ENCODE measurements around the gene IRF2BP2. TPM values are rescaled to one million over a fixed set of nuclear protein-coding genes. Genes with fewer than 3 reads are reported as not detected.
"Not testable (repeated sequence)": the region's sequence is repeated elsewhere in the genome, so short reads cannot be mapped to it uniquely, and the experiment has no call there.

IRF2BP2 gene
- total RNA-seq, 2 donors from 2014 or later: 111 to 124 TPM

DNA sequence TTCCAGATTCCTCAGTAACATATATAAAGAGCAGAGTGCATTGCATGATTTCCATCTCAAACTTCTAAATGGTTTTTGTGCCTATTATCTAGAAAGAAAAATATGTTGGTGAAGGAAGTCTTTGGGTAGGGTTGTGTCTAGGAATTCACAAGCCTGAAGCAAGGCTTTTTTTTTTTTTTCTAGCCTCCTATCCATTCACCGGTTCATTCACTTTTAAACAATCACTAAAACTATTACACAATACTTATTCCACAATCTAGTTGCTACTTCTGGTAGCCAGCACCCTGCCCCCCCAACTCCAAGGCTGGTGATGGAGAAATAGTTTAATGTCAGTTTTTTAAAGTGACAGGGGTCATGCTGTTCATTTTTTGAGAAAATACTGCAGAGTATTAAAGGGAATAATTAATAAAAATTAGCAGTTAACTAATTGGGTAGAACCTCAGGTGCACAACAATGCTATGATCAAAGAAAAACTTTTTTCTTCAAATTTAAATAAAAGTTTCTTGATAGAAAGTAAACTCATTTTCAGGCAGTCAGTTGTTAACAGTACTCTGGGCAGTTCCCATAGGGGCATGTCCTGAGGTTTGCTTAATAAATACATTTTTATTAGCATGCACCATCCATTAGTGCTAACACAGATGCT is 10.9 kb downstream of the IRF2BP2 start:
- TF ChIP-seq POLR2A (IDR thresholded peaks at IDR 0.05) (no peak), POLR2AphosphoS5 (IDR thresholded peaks at IDR 0.05) (no peak)
- TF ChIP-seq, protein P1, sequence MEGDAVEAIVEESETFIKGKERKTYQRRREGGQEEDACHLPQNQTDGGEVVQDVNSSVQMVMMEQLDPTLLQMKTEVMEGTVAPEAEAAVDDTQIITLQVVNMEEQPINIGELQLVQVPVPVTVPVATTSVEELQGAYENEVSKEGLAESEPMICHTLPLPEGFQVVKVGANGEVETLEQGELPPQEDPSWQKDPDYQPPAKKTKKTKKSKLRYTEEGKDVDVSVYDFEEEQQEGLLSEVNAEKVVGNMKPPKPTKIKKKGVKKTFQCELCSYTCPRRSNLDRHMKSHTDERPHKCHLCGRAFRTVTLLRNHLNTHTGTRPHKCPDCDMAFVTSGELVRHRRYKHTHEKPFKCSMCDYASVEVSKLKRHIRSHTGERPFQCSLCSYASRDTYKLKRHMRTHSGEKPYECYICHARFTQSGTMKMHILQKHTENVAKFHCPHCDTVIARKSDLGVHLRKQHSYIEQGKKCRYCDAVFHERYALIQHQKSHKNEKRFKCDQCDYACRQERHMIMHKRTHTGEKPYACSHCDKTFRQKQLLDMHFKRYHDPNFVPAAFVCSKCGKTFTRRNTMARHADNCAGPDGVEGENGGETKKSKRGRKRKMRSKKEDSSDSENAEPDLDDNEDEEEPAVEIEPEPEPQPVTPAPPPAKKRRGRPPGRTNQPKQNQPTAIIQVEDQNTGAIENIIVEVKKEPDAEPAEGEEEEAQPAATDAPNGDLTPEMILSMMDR (IDR thresholded peaks at IDR 0.05): no peak
- intact Hi-C loops (cut with DNase I): loop anchor here (5.0 kb wide), 1 partner anchor 448 kb away; no protein-coding TSS in a partner anchor
- no peaks in the 10 kb centered on the region for H3K27me3 ChIP-seq (replicated peaks; ENCODE audit: insufficient read depth)
- DNase-seq (ENCODE audit: low spot score): no peak
- 0% methylated on average over 1 of the region's 1 CpG for WGBS
- H3K27ac ChIP-seq: peak overlapping the region; percentile 100
- no peaks in the 10 kb centered on the region for H3K36me3 ChIP-seq
- peak overlapping the region; percentile 54 to 59 for H3K4me3 ChIP-seq
- H3K4me1 ChIP-seq (replicated peaks): peaks cover 7% of the 10 kb centered on the region
- no peaks in the 10 kb centered on the region for H3K9me3 ChIP-seq

DNA sequence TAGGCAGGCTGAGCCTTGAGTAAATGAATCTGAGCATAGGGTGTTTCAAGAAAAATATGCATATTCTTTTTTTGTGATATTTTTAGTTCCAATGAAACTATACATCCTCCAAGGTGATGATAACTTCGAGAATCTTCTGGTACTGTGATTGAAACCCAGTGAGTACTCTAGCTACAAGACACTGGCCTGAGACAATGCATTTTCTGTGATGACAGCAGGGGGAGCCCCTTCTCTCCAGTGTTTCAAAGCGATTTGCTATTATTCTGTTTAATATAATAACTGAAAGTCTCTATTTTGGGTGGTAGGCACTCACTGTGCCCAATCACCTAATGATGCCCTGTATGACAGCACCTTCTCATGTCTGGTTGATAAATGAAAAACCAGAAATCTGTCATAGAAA is 12.1 kb downstream of the IRF2BP2 start:
- H3K4me3 ChIP-seq: no peak overlapping the region
- DNase-seq (ENCODE audit: low spot score): no peak
- H3K4me1 ChIP-seq (replicated peaks): peaks cover 7% of the 10 kb centered on the region
- TF ChIP-seq, protein P1 (IDR thresholded peaks at IDR 0.05): peak in 3 of 4 experiments; percentile 32 to 68 (median 47)
- TF ChIP-seq POLR2AphosphoS5 (IDR thresholded peaks at IDR 0.05) (peak; percentile 13), POLR2A (IDR thresholded peaks at IDR 0.05) (no peak)
- no peaks in the 10 kb centered on the region for H3K36me3 ChIP-seq
- H3K9me3 ChIP-seq: no peaks in the 10 kb centered on the region
- intact Hi-C loops (cut with DNase I): loop anchor here (5.0 kb wide), 1 partner anchor 449 kb away; no protein-coding TSS in a partner anchor
- H3K27ac ChIP-seq: no peak overlapping the region
- WGBS: 58% methylated on average over 2 of the region's 2 CpGs
- no peaks in the 10 kb centered on the region for H3K27me3 ChIP-seq (replicated peaks; ENCODE audit: insufficient read depth)

DNA sequence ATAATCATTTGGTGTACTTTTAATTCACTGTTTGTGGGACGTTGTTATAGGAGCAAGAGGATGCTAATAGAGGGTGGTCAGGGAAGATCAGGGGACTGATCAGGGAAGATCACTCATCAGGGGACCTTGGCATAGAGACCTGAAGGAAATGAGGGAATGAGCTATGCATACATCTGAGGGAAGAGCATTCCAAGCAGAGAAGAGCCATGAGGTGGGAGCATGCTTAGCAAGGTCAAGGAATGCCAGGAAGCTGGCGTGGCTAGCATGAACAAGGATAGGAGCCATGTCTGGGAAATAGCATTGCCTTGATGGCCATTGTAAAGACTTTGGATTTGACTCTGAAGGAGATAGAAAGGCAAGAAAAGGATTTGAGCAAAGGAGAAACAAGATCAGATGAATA is 14.1 kb downstream of the IRF2BP2 start:
- no peak for DNase-seq (ENCODE audit: low spot score)
- Histone ChIP-seq H3K36me3 (no peaks in the 10 kb centered on the region), H3K27ac (no peak overlapping the region), H3K4me3 (no peak overlapping the region), H3K4me1 (replicated peaks) (no peaks in the 10 kb centered on the region), H3K9me3 (no peaks in the 10 kb centered on the region), H3K27me3 (replicated peaks; ENCODE audit: insufficient read depth) (no peaks in the 10 kb centered on the region)
- intact Hi-C loops (cut with DNase I): loop anchor here (5.0 kb wide), 1 partner anchor 451 kb away; no protein-coding TSS in a partner anchor
- 93% methylated on average over 2 of the region's 2 CpGs for WGBS
- TF ChIP-seq POLR2A (IDR thresholded peaks at IDR 0.05): no peak

DNA sequence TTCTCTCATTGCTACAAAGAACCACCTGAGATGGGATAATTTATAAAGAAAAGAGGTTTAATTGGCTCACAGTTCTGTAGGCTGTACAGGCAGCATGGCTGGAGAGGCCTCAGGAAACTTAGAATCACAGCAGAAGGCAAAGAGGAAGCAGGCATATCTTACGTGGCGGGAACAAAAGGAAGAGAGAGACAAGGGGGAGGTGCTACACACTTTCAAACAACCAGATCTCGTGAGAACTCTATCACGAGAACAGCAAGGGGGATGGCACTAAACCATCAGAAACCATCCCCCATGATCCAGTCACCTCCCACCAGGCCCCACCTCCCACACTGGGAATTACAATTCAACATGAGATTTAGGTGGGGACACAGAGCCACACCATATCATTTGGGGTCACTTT is 15.4 kb downstream of the IRF2BP2 start:
- intact Hi-C loops (cut with DNase I); DNase-seq (ENCODE audit: low spot score); H3K9me3 ChIP-seq; H3K27me3 ChIP-seq (replicated peaks; ENCODE audit: insufficient read depth); H3K4me3 ChIP-seq; H3K4me1 ChIP-seq (replicated peaks); H3K36me3 ChIP-seq; H3K27ac ChIP-seq: not testable (repeated sequence)
- WGBS: 94% methylated on average over 4 of the region's 4 CpGs

DNA sequence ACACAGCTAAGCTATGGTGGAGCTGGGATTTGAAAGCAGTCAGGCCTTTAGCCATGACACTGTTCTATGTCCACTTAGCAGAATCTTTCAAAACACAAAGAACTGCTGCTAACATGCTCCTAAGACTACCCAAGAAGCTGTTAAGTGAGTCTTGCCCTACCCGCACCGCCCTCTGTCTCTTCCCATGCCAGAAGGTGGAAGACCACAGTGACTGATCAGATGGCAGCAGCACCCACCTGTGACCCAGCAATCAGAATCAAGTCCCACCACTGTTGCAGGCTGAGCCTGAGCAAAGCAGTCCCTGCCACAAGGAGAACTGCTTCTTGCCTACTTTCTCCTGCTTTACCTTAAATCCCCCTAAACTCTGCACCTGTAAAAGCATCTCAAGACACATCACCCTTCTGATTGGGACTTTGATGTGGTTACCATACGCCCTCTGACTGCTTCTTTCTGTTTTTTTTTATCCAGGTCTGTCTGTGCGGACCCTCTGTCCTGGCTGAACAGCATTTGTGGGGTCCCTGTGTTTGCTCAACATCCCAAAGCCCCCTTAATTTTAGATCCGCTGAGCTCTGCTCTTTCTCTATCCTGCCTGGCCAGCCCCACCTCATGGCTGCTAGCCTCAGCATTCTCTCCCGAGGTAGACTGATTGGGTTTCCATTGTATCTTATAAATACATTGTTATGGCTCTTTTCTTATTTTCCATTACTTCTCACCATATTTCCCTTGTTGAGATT is 16.0 kb downstream of the IRF2BP2 start:
- no peak for DNase-seq (ENCODE audit: low spot score)
- TF ChIP-seq, protein P1 (IDR thresholded peaks at IDR 0.05): no peak
- TF ChIP-seq POLR2AphosphoS5 (IDR thresholded peaks at IDR 0.05): no peak
- Histone ChIP-seq H3K36me3 (no peaks in the 10 kb centered on the region), H3K27me3 (replicated peaks; ENCODE audit: insufficient read depth) (no peaks in the 10 kb centered on the region), H3K4me1 (replicated peaks) (no peaks in the 10 kb centered on the region), H3K9me3 (no peaks in the 10 kb centered on the region), H3K4me3 (no peak overlapping the region), H3K27ac (no peak overlapping the region)
- intact Hi-C loops (cut with DNase I): no loop called here
- 96% methylated on average over 6 of the region's 6 CpGs for WGBS
